Transverse colon (tissue), 4 donors: ENCODE data around the gene ZNF423. TPM values are rescaled to one million over a fixed set of nuclear protein-coding genes. Genes with fewer than 3 reads are reported as not detected.

Experiments
- DNase-seq: peaks from one replicate; pipeline ENCODE4 v3.0.0-alpha.2; 2019
- H3K27ac ChIP-seq, 4 donors: fragments of 200-600 bp; sonication (generic); 2 replicates each; pipeline ENCODE4 v1.5.1; 2016 to 2018; ENCODE audit warnings: inconsistent platforms in 4 of 4
- H3K27me3 ChIP-seq: fragments of 200-600 bp; sonication (generic); 2 replicates; pipeline ENCODE4 v1.5.1; 2017; ENCODE audit warnings: inconsistent platforms
- H3K36me3 ChIP-seq, 4 donors: fragments of 200-600 bp; sonication (generic); 2 replicates each; pipeline ENCODE4 v1.5.1; 2017 to 2019; ENCODE audit warnings: inconsistent platforms in 4 of 4
- H3K4me1 ChIP-seq, 4 donors: fragments of 200-600 bp; sonication (generic); 2 replicates each; pipeline ENCODE4 v1.5.1; 2017 to 2020; ENCODE audit warnings: inconsistent platforms in 4 of 4
- H3K4me3 ChIP-seq, 4 donors: fragments of 200-600 bp; sonication (generic); 1 replicate in 1 of 4; 2 replicates in 3 of 4; pipeline versions ENCODE4 v1.5.1 to v1.6.1; 2017 to 2019; ENCODE audit warnings: inconsistent platforms in 4 of 4
- H3K9me3 ChIP-seq, 2 donors: fragments of 200-600 bp; sonication (generic); 2 replicates each; pipeline ENCODE4 v1.5.1; 2017 to 2019; ENCODE audit warnings: inconsistent platforms in 2 of 2
- EP300 ChIP-seq: sonication (generic); formaldehyde crosslinking; IDR thresholded peaks from one replicate; pipeline ENCODE4 v1.6.1; 2017; ENCODE audit warnings: antibody characterized with exemption, low read depth
- POLR2A ChIP-seq: fragments of 450-650 bp; IDR thresholded peaks from one replicate; pipeline ENCODE4 v1.6.1; 2016; ENCODE audit warnings: antibody characterized with exemption, mild to moderate bottlenecking, moderate library complexity
- POLR2AphosphoS5 ChIP-seq, 3 donors: sonication (generic); formaldehyde crosslinking; IDR thresholded peaks; one replicate each; pipeline ENCODE4 v1.6.1; 2016; ENCODE audit warnings: antibody characterized with exemption in 3 of 3
- WGBS, 2 donors: methylation state at CpG; one replicate each; pipeline ENCODE4 v1.1.5; 2018; ENCODE audit warnings: low coverage in 1 of 2; 5-methylcytosine and 5-hydroxymethylcytosine counted together
- in situ Hi-C, 4 donors: fragments of 200-750 bp; cut with MboI; loops; one replicate each; pipeline versions ENCODE4 v1.15.0 to v1.15.1; 2017; ENCODE audit warnings: low sequenced_read_pairs in 3 of 4, low pct_ligation_motif_present in 1 of 4, low pct_unique_long_range_greater_than_20kb in 1 of 4
- intact Hi-C: fragments of 100-400 bp; cut with DNase I; formaldehyde crosslinking; loops from one replicate; pipeline ENCODE4 v1.15.1; 2023; ENCODE audit warnings: low total_unique reads
- total RNA-seq, 4 donors: library from RNA; depleted of rRNA; stranded (reverse); fragments of >200 nt; gene quantifications; one replicate each; pipeline ENCODE4 v1.1.0, GENCODE V29; 2016
- TF ChIP-seq, protein P1 (sequence below), 5 experiments: fragments of 200-600 bp in 3 of 5; fragments of 450-650 bp in 2 of 5; sonication (generic) in 3 of 5; IDR thresholded peaks; 1 replicate in 2 of 5; 2 replicates in 3 of 5; pipeline ENCODE4 v1.5.1; 2016 to 2017; ENCODE audit warnings: antibody characterized with exemption in 5 of 5, inconsistent platforms in 3 of 5, mild to moderate bottlenecking in 2 of 5, moderate library complexity in 1 of 5

Gene ZNF423
- total RNA-seq, 4 donors from 2014 or later: 4.9 to 13.1 (median 7.2) TPM

DNA sequence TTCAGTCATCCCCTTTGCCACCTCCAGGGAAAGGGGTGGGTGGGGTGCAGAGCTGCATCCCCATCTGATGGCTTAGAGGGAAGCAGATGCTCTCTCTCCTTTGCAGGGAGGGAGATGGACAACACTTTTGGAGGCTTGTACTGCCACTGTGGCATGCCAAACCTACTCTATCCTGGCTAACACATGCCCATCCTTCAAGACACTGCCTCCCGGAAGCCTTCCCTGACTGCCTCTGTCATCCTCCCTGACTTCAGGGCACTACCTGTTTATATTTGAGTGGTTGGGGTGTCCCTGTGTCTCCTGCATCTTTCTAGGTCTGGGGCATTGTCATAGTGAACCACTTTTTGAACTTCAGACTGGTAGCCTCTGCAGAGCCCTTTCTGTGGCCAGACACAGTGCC, 202.3 kb downstream of the ZNF423 start:
- TF ChIP-seq POLR2A (no peak), EP300 (no peak), POLR2AphosphoS5 (IDR thresholded peaks at IDR 0.05) (no peak)
- H3K9me3 ChIP-seq: peaks cover 3 to 4% of the 10 kb centered on the region in 2 donors
- H3K27ac ChIP-seq: no peak overlapping the region
- no peak for DNase-seq
- H3K4me1 ChIP-seq: peaks cover 0 to 13% (median 0%) of the 10 kb centered on the region in 4 donors
- in situ Hi-C loops: no loop called here
- H3K4me3 ChIP-seq: no peak overlapping the region
- intact Hi-C loops: no loop called here
- H3K36me3 ChIP-seq: peaks cover 0 to 2% (median 0%) of the 10 kb centered on the region in 4 donors
- H3K27me3 ChIP-seq: no peaks in the 10 kb centered on the region
- 80 to 100% methylated on average over 1 of the region's 1 CpG for WGBS, 2 donors

DNA sequence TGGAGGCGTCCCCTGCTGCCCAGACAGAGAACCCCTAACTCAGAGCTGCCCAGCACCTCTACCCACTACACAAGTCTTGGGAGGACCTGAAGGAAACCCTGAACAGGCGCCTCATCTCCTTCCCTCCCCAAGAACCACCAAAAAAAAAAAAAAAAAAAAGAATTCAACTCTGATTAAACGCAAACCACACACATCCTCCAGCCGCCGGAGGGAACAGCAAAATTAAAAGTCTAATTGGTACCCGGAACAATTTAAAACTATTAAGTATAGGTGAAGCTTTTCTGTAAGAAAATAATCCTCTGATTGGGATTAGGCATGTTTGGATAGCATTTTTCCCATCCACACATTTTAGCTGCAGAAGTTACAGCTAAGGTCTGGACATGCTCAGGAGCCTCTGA, 202.7 kb downstream of the ZNF423 start:
- H3K4me1 ChIP-seq: peaks cover 0 to 13% (median 0%) of the 10 kb centered on the region in 4 donors
- 47 to 57% methylated on average over 3 to 6 of the region's 6 CpGs for WGBS, 2 donors
- no peak for DNase-seq
- TF ChIP-seq, protein P1, sequence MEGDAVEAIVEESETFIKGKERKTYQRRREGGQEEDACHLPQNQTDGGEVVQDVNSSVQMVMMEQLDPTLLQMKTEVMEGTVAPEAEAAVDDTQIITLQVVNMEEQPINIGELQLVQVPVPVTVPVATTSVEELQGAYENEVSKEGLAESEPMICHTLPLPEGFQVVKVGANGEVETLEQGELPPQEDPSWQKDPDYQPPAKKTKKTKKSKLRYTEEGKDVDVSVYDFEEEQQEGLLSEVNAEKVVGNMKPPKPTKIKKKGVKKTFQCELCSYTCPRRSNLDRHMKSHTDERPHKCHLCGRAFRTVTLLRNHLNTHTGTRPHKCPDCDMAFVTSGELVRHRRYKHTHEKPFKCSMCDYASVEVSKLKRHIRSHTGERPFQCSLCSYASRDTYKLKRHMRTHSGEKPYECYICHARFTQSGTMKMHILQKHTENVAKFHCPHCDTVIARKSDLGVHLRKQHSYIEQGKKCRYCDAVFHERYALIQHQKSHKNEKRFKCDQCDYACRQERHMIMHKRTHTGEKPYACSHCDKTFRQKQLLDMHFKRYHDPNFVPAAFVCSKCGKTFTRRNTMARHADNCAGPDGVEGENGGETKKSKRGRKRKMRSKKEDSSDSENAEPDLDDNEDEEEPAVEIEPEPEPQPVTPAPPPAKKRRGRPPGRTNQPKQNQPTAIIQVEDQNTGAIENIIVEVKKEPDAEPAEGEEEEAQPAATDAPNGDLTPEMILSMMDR (IDR thresholded peaks at IDR 0.05): no peak
- no peak for TF ChIP-seq POLR2AphosphoS5 (IDR thresholded peaks at IDR 0.05)
- TF ChIP-seq POLR2A: no peak
- no peak for TF ChIP-seq EP300
- H3K36me3 ChIP-seq: peaks cover 0 to 3% (median 0%) of the 10 kb centered on the region in 4 donors
- H3K9me3 ChIP-seq: peaks cover 3 to 8% of the 10 kb centered on the region in 2 donors
- intact Hi-C loops: no loop called here
- H3K27ac ChIP-seq: peak overlapping the region in 2 of 4 donors; percentile 30 to 45
- H3K4me3 ChIP-seq: no peak overlapping the region
- in situ Hi-C loops: no loop called here
- H3K27me3 ChIP-seq: no peaks in the 10 kb centered on the region

DNA sequence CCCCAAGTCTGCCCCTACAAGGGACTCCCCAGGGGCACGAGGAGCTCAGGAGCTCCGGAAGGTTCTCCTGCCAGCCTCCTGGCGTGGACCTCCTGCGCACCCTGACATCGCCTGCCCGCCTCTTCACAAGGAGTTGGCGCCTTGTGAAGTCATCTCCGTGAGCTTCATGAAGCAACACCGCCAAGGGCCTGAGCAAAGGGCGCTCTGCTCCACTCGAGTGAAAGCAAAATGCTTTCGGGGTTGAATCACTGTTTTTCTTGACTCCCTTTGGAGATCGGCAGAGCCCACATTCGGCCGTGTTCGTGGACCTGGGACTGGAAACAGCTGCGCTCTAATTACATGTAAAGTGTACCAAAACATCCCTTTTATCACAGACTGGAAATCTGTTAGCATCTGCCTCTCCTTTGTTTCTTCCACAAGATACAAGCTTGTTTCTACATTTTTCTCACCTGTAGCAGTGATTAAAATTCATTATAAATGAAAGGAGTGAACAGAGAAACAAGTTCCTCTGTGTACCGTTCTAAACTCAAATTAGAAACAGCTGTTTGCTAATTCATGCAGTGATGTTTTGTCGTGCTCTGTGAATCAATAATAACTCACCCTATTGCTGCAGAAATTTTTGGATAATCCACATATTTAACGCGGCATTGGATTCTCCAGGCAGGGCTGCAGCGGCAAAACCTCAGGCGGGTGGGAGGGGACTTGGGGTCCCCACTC, 203.3 kb downstream of the ZNF423 start:
- H3K36me3 ChIP-seq: peaks cover 0 to 3% (median 0%) of the 10 kb centered on the region in 4 donors
- H3K9me3 ChIP-seq: peaks cover 7 to 12% of the 10 kb centered on the region in 2 donors
- peak overlapping the region; percentile 30 to 49 (median 40) for H3K27ac ChIP-seq
- DNase-seq: no peak
- 32 to 54% methylated on average over 4 to 23 of the region's 23 CpGs for WGBS, 2 donors
- in situ Hi-C loops (no loop called here), intact Hi-C loops (no loop called here)
- no peaks in the 10 kb centered on the region for H3K27me3 ChIP-seq
- peaks cover 0 to 13% (median 0%) of the 10 kb centered on the region in 4 donors for H3K4me1 ChIP-seq
- no peak overlapping the region for H3K4me3 ChIP-seq
- TF ChIP-seq POLR2A (no peak), POLR2AphosphoS5 (IDR thresholded peaks at IDR 0.05) (no peak), EP300 (no peak)
- TF ChIP-seq, protein P1 (IDR thresholded peaks at IDR 0.05): no peak

DNA sequence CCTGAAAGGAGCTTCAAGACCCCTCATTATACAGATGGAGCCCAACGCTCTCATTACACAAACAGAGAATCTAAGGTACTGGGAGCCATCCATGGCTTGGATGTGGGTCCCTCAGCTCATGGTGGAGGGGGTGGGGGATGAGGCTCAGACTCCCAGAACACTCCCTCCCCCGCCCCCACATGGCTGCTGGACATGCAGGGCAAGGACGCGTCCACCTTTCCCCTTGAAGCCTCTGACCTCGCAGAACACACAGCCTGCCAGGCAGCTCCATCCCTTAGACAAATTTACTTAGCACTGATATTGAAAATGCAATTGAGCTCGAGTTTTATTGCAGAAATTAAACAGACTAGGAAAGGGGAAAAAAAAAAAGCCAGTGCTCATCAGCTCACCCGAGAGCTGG, 203.9 kb downstream of the ZNF423 start:
- TF ChIP-seq EP300: no peak
- no peak for TF ChIP-seq POLR2A
- H3K4me3 ChIP-seq: no peak overlapping the region
- no peaks in the 10 kb centered on the region for H3K27me3 ChIP-seq
- peak overlapping the region; percentile 30 to 49 (median 40) for H3K27ac ChIP-seq
- no peak for DNase-seq
- WGBS, 2 donors: 38% methylated on average over 7 of the region's 7 CpGs; no CpG with 5 or more reads in 1 of the 2 donors
- intact Hi-C loops: no loop called here
- peaks cover 11 to 15% of the 10 kb centered on the region in 2 donors for H3K9me3 ChIP-seq
- H3K4me1 ChIP-seq: peaks cover 0 to 13% (median 0%) of the 10 kb centered on the region in 4 donors
- peaks cover 0 to 3% (median 0%) of the 10 kb centered on the region in 4 donors for H3K36me3 ChIP-seq
- in situ Hi-C loops: no loop called here

DNA sequence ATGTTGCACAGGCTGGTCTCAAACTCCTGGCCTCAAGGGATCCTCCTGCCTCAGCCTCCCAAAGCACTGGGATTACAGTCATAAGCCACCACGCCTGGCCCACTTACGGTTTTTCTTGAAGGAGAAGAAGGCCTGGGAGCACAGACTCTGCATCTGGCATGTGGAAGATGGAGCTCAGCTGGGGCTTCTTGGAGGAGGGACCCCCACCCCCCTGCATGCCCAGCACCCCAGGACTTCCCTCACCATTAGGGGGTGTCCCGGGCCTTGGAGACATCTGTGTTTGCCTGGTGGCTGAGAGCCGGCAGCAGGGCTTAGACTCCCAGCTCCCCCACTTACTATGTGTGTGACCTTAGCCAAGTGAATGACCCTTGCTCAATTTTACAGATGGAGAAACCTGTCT, 204.7 kb downstream of the ZNF423 start:
- Histone ChIP-seq H3K36me3 (peaks cover 0 to 3% (median 0%) of the 10 kb centered on the region in 4 donors), H3K9me3 (peaks cover 11 to 15% of the 10 kb centered on the region in 2 donors), H3K27me3 (no peaks in the 10 kb centered on the region), H3K4me3 (no peak overlapping the region), H3K4me1 (peaks cover 0 to 13% (median 0%) of the 10 kb centered on the region in 4 donors), H3K27ac (no peak overlapping the region)
- in situ Hi-C loops: no loop called here
- no peak for TF ChIP-seq EP300
- TF ChIP-seq, protein P1 (IDR thresholded peaks at IDR 0.05): no peak
- TF ChIP-seq POLR2AphosphoS5 (IDR thresholded peaks at IDR 0.05): no peak
- TF ChIP-seq POLR2A: no peak
- intact Hi-C loops: no loop called here
- no peak for DNase-seq
- WGBS, 2 donors: 72% methylated on average over 4 of the region's 4 CpGs; no CpG with 5 or more reads in 1 of the 2 donors
